GM21390 (cell line): Measurements from ENCODE around the gene ACSM2B.
"Not testable (repeated sequence)": the region's sequence is repeated elsewhere in the genome, so short reads cannot be mapped to it uniquely, and the experiment has no call there.

Experiments
- ATAC-seq: cut with Tn5 transposase; IDR thresholded peaks from one replicate; pipeline ENCODE4 v1.9.1; 2021; ENCODE audit not compliant: unreplicated experiment

The ACSM2B gene

DNA sequence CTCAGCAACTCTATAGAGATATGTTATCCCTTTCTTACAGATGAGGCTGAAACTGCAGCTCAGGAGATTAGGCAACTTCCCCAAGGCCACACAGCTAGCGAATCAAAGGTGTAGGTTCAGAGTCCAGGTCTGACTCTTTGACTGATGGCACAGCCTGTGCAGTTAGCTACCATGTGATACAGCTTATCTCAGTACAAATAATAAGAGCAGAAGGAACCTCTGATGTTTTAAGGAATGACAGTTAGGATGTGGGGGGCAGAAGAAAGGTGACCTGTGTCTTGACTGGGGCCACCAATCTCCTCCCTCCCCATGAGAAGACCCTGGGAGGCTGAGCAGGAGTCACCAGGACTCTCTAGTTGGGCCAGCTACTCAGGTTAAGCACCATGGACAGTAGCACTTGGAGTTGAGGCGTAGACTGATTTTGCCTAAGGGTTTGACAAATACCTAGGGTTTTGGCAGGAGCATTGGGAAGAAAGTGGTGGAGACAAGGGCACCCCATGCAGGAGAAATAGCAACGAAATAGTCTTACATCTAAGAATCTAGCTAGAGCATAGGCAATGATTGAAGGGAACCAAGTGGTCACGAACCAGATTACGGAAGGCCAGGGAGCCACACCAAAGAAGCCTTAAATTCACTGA lies 22.8 kb upstream of the ACSM2B start:
- no peak for ATAC-seq

DNA sequence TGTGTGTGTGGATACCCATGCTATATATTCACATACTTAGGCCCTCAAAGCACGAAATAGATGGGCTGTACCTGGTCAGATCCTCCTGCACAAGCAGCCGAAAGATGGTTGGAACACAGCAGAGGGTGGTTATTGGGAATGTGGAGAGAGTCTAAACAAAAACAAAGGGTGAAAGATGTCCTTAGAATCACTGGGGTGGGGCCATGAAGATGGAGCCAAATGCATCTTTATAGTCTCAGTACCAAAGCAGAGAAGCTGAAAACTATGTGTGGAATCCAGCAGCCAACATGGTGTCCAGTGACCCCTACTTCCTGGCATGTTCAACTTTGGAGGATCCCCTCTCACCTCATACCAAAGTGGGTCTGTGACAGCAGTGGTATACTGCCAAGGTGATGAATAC lies 19.5 kb upstream of the ACSM2B start:
- not testable (repeated sequence) for ATAC-seq

DNA sequence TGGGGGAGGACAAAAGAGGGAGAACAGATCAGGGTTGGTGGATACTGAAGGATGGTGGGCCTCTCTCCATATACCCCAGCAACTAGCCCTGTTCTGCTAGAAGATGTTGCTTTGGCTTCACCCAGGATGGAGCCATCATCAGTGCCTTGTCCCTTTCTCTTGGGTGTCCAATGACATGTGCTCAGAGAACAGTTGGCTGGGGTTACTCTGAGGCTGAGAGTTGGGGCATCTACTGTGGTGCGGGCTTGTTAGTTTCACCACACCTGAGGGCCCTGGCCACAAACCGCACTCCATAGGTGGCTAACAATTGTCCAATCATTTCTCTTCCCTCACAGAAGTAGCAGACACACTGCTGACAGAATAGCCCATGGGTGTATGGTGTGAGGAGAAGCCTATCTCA lies 18.9 kb upstream of the ACSM2B start:
- ATAC-seq = not testable (repeated sequence)

- not testable (repeated sequence) for ATAC-seq
Observed at GRCh38 chr16:20592780-20593179, 16.6 kb upstream of the ACSM2B start.

GRCh38 chr16:20589486-20589885 lies 13.3 kb upstream of the ACSM2B start:
- ATAC-seq = not testable (repeated sequence)

GRCh38 chr16:20587645-20588074 lies 11.5 kb upstream of the ACSM2B start:
- not testable (repeated sequence) for ATAC-seq

- not testable (repeated sequence) for ATAC-seq
Observed at GRCh38 chr16:20586716-20587115, 10.5 kb upstream of the ACSM2B start.

GRCh38 chr16:20586112-20586511 lies 9.9 kb upstream of the ACSM2B start:
- ATAC-seq = not testable (repeated sequence)

DNA sequence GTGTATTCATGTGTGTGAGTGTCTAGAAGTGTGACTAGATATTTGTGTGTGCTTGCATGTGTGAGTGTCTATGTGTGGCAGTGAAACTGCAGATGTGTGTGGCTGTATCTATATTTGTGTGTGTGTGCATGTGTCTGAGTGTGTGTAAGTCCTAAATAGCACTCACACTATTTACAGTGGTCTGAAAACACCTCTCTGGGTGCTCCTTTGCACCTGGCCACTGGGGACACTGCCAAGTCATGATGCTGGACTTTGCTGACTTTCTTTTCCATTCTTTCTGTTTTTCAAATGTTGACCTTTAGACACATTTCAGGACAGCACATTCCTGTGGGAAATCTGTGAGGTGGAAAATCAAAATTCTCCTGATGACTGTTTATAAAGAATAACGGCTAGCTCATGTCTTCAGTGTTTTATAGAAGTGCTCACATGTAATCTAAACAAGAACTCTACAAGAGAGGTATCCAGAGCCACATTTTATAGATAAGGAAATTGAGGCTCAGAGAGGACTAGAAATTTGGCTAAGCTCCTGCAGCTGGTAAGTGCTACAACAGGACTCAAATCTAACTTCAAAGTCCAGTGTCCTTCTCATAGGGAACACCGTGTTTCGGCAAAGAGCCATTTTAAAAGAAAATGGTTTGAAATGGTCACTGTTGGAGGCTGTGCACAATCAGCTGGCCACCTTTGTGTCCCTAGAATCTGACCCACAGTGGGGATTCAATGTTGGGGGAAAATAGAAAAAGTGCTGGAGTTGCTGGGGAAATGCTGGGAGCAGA lies 4.5 kb upstream of the ACSM2B start:
- ATAC-seq = not testable (repeated sequence)

DNA sequence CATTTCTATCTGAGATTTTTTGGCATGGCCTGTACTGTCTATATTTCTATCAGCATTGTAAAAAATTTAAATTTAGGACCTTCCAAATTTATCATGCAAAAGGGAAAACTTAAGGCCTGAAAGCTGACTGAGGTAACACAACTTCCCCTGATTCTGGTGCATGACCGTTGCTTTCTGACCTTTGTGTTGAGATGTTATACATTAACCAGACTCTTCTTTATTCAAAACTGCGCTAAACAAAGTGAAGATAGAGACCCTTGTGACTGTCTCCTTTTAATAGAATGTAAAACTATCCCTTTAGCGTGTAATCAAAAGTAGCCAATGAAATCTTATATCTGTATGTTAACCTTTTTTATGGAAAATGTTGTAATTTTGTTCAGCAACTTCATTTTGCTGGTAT lies 1.9 kb upstream of the ACSM2B start:
- not testable (repeated sequence) for ATAC-seq

DNA sequence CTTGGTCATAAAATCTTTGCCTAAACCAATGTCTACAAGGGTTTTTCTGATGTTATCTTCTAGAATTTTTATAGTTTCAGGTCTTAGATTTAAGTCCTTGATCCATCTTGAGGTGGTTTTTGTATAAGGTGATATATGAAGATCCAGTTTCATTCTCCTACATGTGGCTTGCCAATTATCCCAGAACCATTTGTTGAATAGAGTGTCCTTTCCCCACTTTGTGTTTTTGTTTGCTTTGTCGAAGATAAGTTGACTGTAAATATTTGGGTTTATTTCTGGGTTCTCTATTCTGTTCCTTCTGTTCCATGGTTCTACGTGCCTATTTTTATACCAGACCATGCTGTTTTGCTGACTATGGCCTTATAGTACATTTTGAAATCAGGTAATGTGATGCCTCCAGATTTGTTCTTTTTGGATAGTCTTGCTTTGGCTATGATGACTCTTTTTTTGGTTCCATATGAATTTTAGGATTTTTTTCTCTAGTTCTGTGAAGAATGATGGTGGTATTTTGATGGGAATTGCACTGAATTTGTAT lies 7.0 kb downstream of the ACSM2B start:
- not testable (repeated sequence) for ATAC-seq

GRCh38 chr16:20568404-20568803 lies 7.8 kb downstream of the ACSM2B start:
- ATAC-seq = no peak

- no peak for ATAC-seq
Observed at GRCh38 chr16:20566864-20567263, 9.3 kb downstream of the ACSM2B start.

DNA sequence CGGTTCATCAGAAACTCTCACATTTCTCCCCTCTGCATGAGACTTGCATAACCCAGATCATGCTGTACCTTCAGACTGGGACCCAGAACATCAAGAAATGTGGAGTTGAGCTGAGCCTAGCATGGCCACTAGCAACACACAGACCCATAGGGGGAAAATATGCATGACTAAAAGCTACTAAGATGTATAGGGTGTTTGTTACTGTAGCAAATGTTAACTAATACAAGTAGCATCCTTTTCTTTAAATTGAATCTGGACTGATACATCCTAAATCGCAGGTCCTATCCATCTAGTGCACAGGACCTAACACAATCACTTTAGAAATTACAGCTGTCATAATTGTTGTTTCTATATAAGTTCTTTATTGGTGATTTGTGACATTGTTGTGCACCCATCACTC lies 10.8 kb downstream of the ACSM2B start:
- not testable (repeated sequence) for ATAC-seq

DNA sequence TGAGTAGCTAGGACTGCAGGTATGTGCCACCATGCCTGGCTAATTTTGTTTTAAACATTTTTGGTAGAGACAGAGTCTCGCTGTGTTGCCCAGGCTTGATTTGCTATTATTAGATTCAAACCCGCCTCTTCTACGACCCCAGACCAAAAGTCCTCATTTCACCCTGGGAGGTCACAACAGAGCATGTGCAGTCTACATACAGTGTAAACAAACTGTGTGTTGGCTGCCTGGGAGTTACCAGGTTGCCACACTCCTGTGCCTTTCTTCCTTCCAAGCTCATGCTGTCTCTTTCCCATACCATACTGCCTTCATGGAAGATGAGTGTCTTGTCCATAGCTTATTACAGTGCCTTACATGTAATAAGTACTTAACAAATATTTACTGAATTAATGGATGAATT lies 11.9 kb downstream of the ACSM2B start:
- ATAC-seq = not testable (repeated sequence)

DNA sequence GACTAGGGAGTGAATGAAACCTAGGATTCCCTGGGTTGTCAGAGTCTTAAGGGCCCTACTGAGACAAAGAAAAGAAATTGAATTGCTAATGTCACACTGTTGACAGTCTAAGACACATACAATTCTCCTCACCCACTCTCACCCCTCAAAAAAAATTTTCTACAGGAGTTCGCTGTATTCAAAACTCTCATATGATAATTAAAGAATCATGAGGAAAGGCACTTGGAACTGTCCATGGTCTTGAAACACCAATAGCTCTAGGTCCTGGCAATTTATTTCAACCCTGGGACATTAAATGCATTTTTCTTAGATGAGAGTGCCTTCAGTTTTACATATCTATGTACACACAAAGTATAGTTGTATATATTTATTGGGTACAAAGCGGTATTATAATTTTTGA lies 20.5 kb downstream of the ACSM2B start:
- ATAC-seq = not testable (repeated sequence)

- not testable (repeated sequence) for ATAC-seq
Observed at GRCh38 chr16:20554689-20555088, 21.5 kb downstream of the ACSM2B start.

- ATAC-seq = not testable (repeated sequence)
Observed at GRCh38 chr16:20553493-20553892, 22.7 kb downstream of the ACSM2B start.

DNA sequence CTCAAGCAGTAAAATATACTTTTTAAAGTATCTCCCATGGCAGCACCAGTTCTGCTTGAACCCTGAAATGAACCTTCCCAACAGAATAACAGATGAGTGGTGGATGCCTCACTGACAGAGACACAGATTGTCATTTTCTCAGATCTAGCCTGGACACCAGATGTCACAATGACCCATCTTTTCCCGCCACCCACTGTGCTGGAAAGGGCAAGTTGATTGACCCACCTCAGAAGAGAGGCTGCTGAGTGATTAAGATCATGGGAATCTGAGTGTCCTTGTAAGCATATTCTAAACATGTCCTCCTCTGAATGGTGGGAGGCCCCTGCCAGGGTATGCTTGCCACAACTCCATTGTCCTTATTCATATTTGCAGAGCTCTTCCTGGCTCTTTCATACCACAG lies 29.2 kb downstream of the ACSM2B start:
- ATAC-seq = not testable (repeated sequence)

- not testable (repeated sequence) for ATAC-seq
Observed at GRCh38 chr16:20546278-20546853, 29.8 kb downstream of the ACSM2B start.

GRCh38 chr16:20540603-20541316 lies 35.4 kb downstream of the ACSM2B start:
- ATAC-seq = not testable (repeated sequence)
